Activated T-cell treated with anti-CD3 and anti-CD28 coated beads for 48 hours (primary cell): ENCODE data around the gene RIN1.
"Not testable (repeated sequence)": the region's sequence is repeated elsewhere in the genome, so short reads cannot be mapped to it uniquely, and the experiment has no call there.

Source experiments
- DNase-seq: peaks from one replicate; pipeline ENCODE4 v3.0.0-alpha.2; 2020; ENCODE audit warnings: low read depth

RIN1 gene

GRCh38 chr11:66334605-66335442, 1.4 kb downstream of the RIN1 start:
- DNase-seq = no peak

- DNase-seq = no peak
Observed at GRCh38 chr11:66333896-66334604, 2.2 kb downstream of the RIN1 start.

GRCh38 chr11:66333220-66333877, 2.9 kb downstream of the RIN1 start:
- no peak for DNase-seq

- no peak for DNase-seq
Observed at GRCh38 chr11:66332371-66333219, 3.6 kb downstream of the RIN1 start.

- no peak for DNase-seq
Observed at GRCh38 chr11:66331542-66332370, 4.5 kb downstream of the RIN1 start.

GRCh38 chr11:66330931-66331330, 5.3 kb downstream of the RIN1 start:
- DNase-seq = no peak

GRCh38 chr11:66329165-66329673, 7.0 kb downstream of the RIN1 start:
- no peak for DNase-seq

- DNase-seq = peak; percentile 84
Observed at GRCh38 chr11:66328302-66329144, 7.7 kb downstream of the RIN1 start.

- no peak for DNase-seq
Observed at GRCh38 chr11:66328031-66328301, 8.3 kb downstream of the RIN1 start.

GRCh38 chr11:66327171-66328030, 8.8 kb downstream of the RIN1 start:
- no peak for DNase-seq

- DNase-seq = no peak
Observed at GRCh38 chr11:66326261-66327111, 9.7 kb downstream of the RIN1 start.

GRCh38 chr11:66325263-66325671, 11.0 kb downstream of the RIN1 start:
- no peak for DNase-seq

- DNase-seq = no peak
Observed at GRCh38 chr11:66324664-66325063, 11.6 kb downstream of the RIN1 start.

GRCh38 chr11:66323684-66324083, 12.6 kb downstream of the RIN1 start:
- DNase-seq = no peak

- no peak for DNase-seq
Observed at GRCh38 chr11:66322732-66323427, 13.4 kb downstream of the RIN1 start.

- DNase-seq = no peak
Observed at GRCh38 chr11:66321606-66322005, 14.6 kb downstream of the RIN1 start.

GRCh38 chr11:66320748-66321147, 15.5 kb downstream of the RIN1 start:
- not testable (repeated sequence) for DNase-seq

GRCh38 chr11:66320289-66320688, 15.9 kb downstream of the RIN1 start:
- not testable (repeated sequence) for DNase-seq
